CD8-positive, alpha-beta memory T cell (primary cell): ENCODE measurements around the gene TSLP. TPM values are rescaled to one million over a fixed set of nuclear protein-coding genes. Genes with fewer than 3 reads are reported as not detected.

Experiments used
- CTCF ChIA-PET: fragments of 350-600 bp; sonication (Branson Sonifier 250); formaldehyde crosslinking; loops from one replicate; lab custom pipeline; 2021; ENCODE audit warnings: antibody characterized with exemption; lab: Charles Lee
- POLR2A ChIA-PET: fragments of 350-600 bp; sonication (Branson Sonifier 250); formaldehyde crosslinking; loops from one replicate; lab custom pipeline; 2021; ENCODE audit warnings: antibody characterized with exemption; lab: Charles Lee
- DNase-seq, 5 donors: peaks; one replicate each; pipeline versions ENCODE4 v3.0.0 to v3.0.0-alpha.2; 2020 to 2022; ENCODE audit warnings: mixed read lengths in 1 of 5
- H3K27ac ChIP-seq: one replicate; pipeline ENCODE4 v1.7.0; 2013; ENCODE audit warnings: low read depth, mild to moderate bottlenecking, low read length, moderate library complexity
- H3K27me3 ChIP-seq: 2 replicates; pipeline ENCODE4 v1.7.0; 2013; ENCODE audit warnings: low read length, mild to moderate bottlenecking; ENCODE audit not compliant: insufficient read depth, poor library complexity, severe bottlenecking
- H3K36me3 ChIP-seq: 2 replicates; pipeline ENCODE4 v1.7.0; 2013; ENCODE audit warnings: mild to moderate bottlenecking, low read length, moderate library complexity; ENCODE audit not compliant: insufficient read depth
- H3K4me1 ChIP-seq: 2 replicates; pipeline ENCODE4 v1.7.0; 2013; ENCODE audit warnings: mild to moderate bottlenecking, low read length, moderate library complexity; ENCODE audit not compliant: insufficient read depth
- H3K4me3 ChIP-seq: 2 replicates; pipeline ENCODE4 v1.7.0; 2013; ENCODE audit warnings: mild to moderate bottlenecking, low read length
- H3K9me3 ChIP-seq: 2 replicates; pipeline ENCODE4 v1.7.0; 2013; ENCODE audit warnings: mild to moderate bottlenecking, low read length
- H3K27ac Mint-ChIP-seq, 8 donors: one replicate each; pipeline ENCODE4 v1.8.0; 2020 to 2021; ENCODE audit warnings: mixed read lengths in 8 of 8, mild to moderate bottlenecking in 6 of 8, inconsistent platforms in 3 of 8, moderate library complexity in 3 of 8
- H3K27me3 Mint-ChIP-seq, 2 donors: one replicate each; pipeline ENCODE4 v1.8.0; 2020 to 2021; ENCODE audit warnings: mixed read lengths in 2 of 2, mild to moderate bottlenecking in 1 of 2, moderate library complexity in 1 of 2
- H3K36me3 Mint-ChIP-seq, 3 donors: one replicate each; pipeline ENCODE4 v1.8.0; 2020 to 2021; ENCODE audit warnings: mixed read lengths in 3 of 3, inconsistent platforms in 1 of 3, mild to moderate bottlenecking in 1 of 3
- H3K4me1 Mint-ChIP-seq, 3 donors: one replicate each; pipeline ENCODE4 v1.8.0; 2020 to 2021; ENCODE audit warnings: mixed read lengths in 3 of 3, inconsistent platforms in 1 of 3, mild to moderate bottlenecking in 1 of 3
- H3K4me3 Mint-ChIP-seq, 7 donors: one replicate each; pipeline ENCODE4 v1.8.0; 2020 to 2021; ENCODE audit warnings: mixed read lengths in 7 of 7, mild to moderate bottlenecking in 6 of 7, moderate library complexity in 4 of 7, inconsistent platforms in 2 of 7
- H3K9me3 Mint-ChIP-seq, 5 donors: one replicate each; pipeline ENCODE4 v1.8.0; 2020 to 2022; ENCODE audit warnings: mixed read lengths in 5 of 5, mild to moderate bottlenecking in 3 of 5, moderate library complexity in 2 of 5, inconsistent platforms in 1 of 5
- polyA plus RNA-seq: library from polyadenylated mRNA; unstranded; fragments of 300-500 nt; fragmentation: Illumina TruSeq; gene quantifications from one replicate; pipeline ENCODE4 v1.2.3, GENCODE V29; 2021
- total RNA-seq, 2 experiments: library from RNA; stranded (reverse); gene quantifications; one replicate each; pipeline ENCODE4 v1.2.3, GENCODE V29; 2021

TSLP gene
- total and polyA plus RNA-seq, 3 experiments from 2014 or later, result 0.10 to 0.63 (median 0.40) TPM

DNA sequence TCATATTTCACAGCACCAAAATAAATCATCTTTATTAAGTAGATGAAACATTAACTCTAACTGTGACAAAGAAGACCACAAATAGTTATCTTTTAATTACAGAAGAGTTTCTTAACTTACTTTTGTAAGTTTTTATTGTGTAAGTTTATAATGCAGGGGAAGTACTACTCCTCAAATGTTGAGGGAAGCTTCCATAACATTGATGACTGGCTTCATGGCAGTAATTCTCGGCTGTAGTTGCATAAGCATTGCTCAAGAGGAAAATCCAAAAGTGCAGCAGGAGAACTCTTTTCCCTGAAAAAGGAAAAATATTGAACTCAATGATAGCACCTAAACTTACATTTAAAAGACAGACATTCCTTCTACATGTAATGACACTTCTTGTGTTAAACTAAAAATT lies 4.6 kb downstream of the TSLP start:
- CTCF ChIA-PET, result no interaction called here
- H3K4me3 ChIP-seq, result no peak overlapping the region
- no peaks in the 10 kb centered on the region for H3K9me3 ChIP-seq
- DNase-seq, result no peak
- no peak overlapping the region for H3K4me3 Mint-ChIP-seq
- H3K27me3 Mint-ChIP-seq, result peaks cover 38 to 61% of the 10 kb centered on the region in 2 donors
- H3K36me3 Mint-ChIP-seq, result peaks cover 0 to 3% (median 0%) of the 10 kb centered on the region in 3 donors
- H3K4me1 ChIP-seq, result peaks cover 11% of the 10 kb centered on the region
- H3K36me3 ChIP-seq, result no peaks in the 10 kb centered on the region
- H3K9me3 Mint-ChIP-seq, result no peaks in the 10 kb centered on the region
- H3K27me3 ChIP-seq, result peaks cover 30% of the 10 kb centered on the region
- H3K27ac ChIP-seq, result no peak overlapping the region
- H3K27ac Mint-ChIP-seq, result no peak overlapping the region
- POLR2A ChIA-PET, result no interaction called here
- peaks cover 17 to 28% (median 27%) of the 10 kb centered on the region in 3 donors for H3K4me1 Mint-ChIP-seq

DNA sequence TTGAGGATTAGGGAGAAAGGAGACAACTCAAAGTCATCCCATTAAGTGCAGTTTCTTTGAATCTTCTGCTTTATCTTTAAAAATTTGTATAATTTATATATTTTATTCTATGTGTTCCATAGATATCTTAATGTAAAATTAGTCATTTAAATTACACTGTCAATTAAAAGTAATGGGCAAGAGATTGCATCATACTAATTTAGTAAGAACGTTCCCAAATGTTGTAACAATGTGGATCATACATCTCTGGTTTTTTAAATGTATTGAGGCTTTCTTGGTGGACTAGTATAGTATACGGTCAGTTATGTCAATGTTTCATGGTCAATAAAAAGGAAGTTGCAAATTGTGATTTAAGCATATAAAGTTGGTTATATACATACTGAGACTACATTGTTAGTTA lies 6.2 kb downstream of the TSLP start:
- no peak overlapping the region for H3K4me3 Mint-ChIP-seq
- POLR2A ChIA-PET, result no interaction called here
- H3K4me1 Mint-ChIP-seq, result peaks cover 10 to 16% (median 15%) of the 10 kb centered on the region in 3 donors
- H3K27ac ChIP-seq, result no peak overlapping the region
- no peak overlapping the region for H3K27ac Mint-ChIP-seq
- peaks cover 0 to 3% (median 0%) of the 10 kb centered on the region in 3 donors for H3K36me3 Mint-ChIP-seq
- no peaks in the 10 kb centered on the region for H3K9me3 Mint-ChIP-seq
- CTCF ChIA-PET, result no interaction called here
- H3K4me1 ChIP-seq, result peaks cover 10% of the 10 kb centered on the region
- no peak for DNase-seq
- peaks cover 30 to 56% of the 10 kb centered on the region in 2 donors for H3K27me3 Mint-ChIP-seq
- H3K36me3 ChIP-seq, result no peaks in the 10 kb centered on the region
- H3K27me3 ChIP-seq, result peaks cover 16% of the 10 kb centered on the region
- no peaks in the 10 kb centered on the region for H3K9me3 ChIP-seq
- H3K4me3 ChIP-seq, result no peak overlapping the region

DNA sequence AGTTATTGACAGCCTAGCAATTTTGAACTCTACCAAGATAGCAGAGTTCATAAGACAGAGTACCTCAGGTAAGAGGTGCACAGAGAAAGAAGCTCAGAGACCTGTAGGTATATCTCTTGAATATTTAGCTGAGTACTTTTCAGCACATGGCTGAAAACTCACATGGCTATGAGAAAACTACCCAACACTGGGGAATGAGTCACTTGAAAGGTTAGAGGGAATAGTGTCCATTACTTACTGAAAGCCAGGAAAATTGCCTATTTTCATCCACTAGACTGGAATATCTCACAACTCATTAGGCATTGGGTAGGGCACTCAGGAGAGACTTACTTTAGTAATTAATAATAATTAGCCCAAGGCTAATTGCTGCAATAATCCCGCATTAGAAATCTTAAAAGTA lies 8.3 kb downstream of the TSLP start:
- Mint-ChIP-seq H3K4me1 (no peaks in the 10 kb centered on the region), H3K9me3 (no peaks in the 10 kb centered on the region), H3K27me3 (peaks cover 21 to 53% of the 10 kb centered on the region in 2 donors), H3K27ac (no peak overlapping the region), H3K4me3 (no peak overlapping the region), H3K36me3 (no peaks in the 10 kb centered on the region)
- no peaks in the 10 kb centered on the region for H3K4me1 ChIP-seq
- H3K27me3 ChIP-seq, result no peaks in the 10 kb centered on the region
- no peak for DNase-seq
- H3K27ac ChIP-seq, result no peak overlapping the region
- POLR2A ChIA-PET, result no interaction called here
- H3K4me3 ChIP-seq, result no peak overlapping the region
- CTCF ChIA-PET, result no interaction called here
- no peaks in the 10 kb centered on the region for H3K9me3 ChIP-seq
- no peaks in the 10 kb centered on the region for H3K36me3 ChIP-seq

DNA sequence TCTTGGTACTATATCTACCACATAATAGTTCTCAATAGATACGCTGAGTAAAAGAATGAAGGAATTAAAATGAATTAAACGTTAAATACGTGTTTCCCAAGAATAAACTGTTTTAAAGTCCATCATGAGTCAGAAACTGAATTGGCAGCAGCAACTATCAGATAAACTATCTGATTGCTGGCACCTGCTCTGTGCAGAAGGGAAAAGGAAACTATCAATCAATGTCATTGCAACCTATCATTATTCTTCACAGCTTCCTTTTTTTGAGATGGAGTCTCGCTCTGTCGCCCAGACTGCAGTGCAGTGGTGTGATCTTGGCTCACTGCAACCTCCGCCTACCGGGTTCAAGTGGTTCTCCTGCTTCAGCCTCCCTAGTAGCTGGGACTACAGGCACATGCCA lies 11.8 kb downstream of the TSLP start:
- Mint-ChIP-seq H3K4me3 (no peak overlapping the region), H3K27ac (no peak overlapping the region), H3K4me1 (no peaks in the 10 kb centered on the region), H3K36me3 (no peaks in the 10 kb centered on the region), H3K27me3 (peaks cover 17 to 40% of the 10 kb centered on the region in 2 donors), H3K9me3 (no peaks in the 10 kb centered on the region)
- CTCF ChIA-PET, result no interaction called here
- H3K27ac ChIP-seq, result no peak overlapping the region
- H3K9me3 ChIP-seq, result no peaks in the 10 kb centered on the region
- no peaks in the 10 kb centered on the region for H3K27me3 ChIP-seq
- POLR2A ChIA-PET, result no interaction called here
- no peak for DNase-seq
- H3K36me3 ChIP-seq, result no peaks in the 10 kb centered on the region
- no peak overlapping the region for H3K4me3 ChIP-seq
- H3K4me1 ChIP-seq, result no peaks in the 10 kb centered on the region

DNA sequence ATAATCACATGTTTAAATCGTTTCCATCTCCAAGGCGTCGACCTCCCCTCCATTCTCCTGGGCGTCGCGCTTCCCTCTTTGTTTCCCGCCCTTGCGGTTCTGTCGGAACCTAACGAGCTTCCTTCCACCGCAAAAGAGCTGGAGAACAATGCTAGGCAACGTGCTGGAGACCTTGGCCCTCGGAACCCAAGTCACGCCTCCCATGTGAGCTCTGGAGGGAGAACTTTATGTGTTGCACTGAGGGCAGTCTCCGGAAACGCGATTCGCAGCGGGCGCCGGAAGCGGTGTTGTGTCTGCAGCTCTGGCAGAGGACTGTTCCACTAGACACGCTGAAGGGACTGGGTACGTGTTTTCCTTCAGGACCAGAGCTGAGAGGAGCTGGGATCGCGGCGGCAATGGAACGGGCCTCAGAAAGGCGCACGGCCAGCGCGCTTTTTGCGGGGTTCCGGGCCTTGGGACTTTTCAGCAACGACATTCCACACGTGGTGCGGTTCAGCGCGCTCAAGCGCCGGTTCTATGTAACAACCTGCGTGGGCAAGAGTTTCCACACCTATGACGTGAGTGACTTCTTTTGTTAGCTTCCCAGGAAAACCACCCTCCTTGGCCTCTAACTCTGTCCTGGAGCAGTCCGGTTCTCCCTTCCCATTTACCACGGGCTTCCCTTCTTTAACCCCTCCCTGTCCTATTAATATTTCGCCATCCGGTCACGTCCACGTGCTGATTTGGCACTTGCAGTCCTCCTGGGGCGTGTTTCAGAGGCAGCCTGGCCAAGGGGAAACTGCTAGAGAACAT lies 20.7 kb downstream of the TSLP start, which contains the start of gene WDR36:
Gene WDR36, plus strand, starts transcription at position 287 of the 792 bp plus-strand sequence. Its CDS starts 109 bp downstream, at position 396.
- Mint-ChIP-seq H3K27me3 (peaks cover 4 to 6% of the 10 kb centered on the region in 2 donors), H3K4me3 (peak within 1 kb of the TSS; percentile 94 to 99 (median 97)), H3K36me3 (peaks cover 0 to 27% (median 3%) of the 10 kb centered on the region in 3 donors), H3K9me3 (no peaks in the 10 kb centered on the region), H3K4me1 (peaks cover 33 to 38% (median 36%) of the 10 kb centered on the region in 3 donors), H3K27ac (peak within 1 kb of the TSS; percentile 82 to 99 (median 94))
- ChIA-PET CTCF (interaction anchor here (0.8 to 1.8 kb wide), 4 partner anchors 10 to 354 kb away, joined by 3 to 5 read pairs (median 4); partner anchors contain the start of gene SLC25A46), POLR2A (no interaction called here)
- Histone ChIP-seq H3K4me1 (peaks cover 24% of the 10 kb centered on the region), H3K9me3 (no peaks in the 10 kb centered on the region), H3K27ac (peak within 1 kb of the TSS; percentile 88), H3K27me3 (no peaks in the 10 kb centered on the region), H3K36me3 (no peaks in the 10 kb centered on the region), H3K4me3 (peak within 1 kb of the TSS; percentile 95)
- DNase-seq, result peak; percentile 76 to 90 (median 86)

DNA sequence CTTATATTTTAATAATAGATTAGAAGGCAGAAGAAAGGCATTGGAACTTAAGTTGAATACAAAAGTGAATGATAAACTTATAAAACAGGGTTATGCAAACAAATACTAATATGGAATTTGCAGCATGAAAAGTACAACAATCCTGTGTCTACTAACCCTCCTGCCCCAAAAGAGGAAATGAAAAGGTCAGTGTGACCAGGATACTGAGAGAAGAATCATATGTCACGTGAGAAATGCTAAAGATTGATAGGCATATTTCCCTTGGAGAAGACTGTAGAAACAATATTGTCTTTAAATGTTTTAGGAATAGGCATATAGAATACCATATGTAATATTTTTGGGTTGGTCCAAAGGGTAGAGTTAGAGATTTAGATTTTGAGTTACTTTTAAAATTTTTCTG lies 24.5 kb downstream of the TSLP start:
- Histone ChIP-seq H3K9me3 (no peaks in the 10 kb centered on the region), H3K36me3 (peaks cover 17% of the 10 kb centered on the region), H3K4me3 (no peak overlapping the region), H3K4me1 (peaks cover 24% of the 10 kb centered on the region), H3K27ac (no peak overlapping the region), H3K27me3 (no peaks in the 10 kb centered on the region)
- Mint-ChIP-seq H3K9me3 (no peaks in the 10 kb centered on the region), H3K36me3 (peaks cover 3 to 58% (median 5%) of the 10 kb centered on the region in 3 donors), H3K27me3 (peaks cover 2% of the 10 kb centered on the region in 2 donors), H3K4me1 (peaks cover 36 to 44% (median 43%) of the 10 kb centered on the region in 3 donors), H3K4me3 (no peak overlapping the region), H3K27ac (no peak overlapping the region)
- POLR2A ChIA-PET, result no interaction called here
- no peak for DNase-seq
- CTCF ChIA-PET, result no interaction called here

DNA sequence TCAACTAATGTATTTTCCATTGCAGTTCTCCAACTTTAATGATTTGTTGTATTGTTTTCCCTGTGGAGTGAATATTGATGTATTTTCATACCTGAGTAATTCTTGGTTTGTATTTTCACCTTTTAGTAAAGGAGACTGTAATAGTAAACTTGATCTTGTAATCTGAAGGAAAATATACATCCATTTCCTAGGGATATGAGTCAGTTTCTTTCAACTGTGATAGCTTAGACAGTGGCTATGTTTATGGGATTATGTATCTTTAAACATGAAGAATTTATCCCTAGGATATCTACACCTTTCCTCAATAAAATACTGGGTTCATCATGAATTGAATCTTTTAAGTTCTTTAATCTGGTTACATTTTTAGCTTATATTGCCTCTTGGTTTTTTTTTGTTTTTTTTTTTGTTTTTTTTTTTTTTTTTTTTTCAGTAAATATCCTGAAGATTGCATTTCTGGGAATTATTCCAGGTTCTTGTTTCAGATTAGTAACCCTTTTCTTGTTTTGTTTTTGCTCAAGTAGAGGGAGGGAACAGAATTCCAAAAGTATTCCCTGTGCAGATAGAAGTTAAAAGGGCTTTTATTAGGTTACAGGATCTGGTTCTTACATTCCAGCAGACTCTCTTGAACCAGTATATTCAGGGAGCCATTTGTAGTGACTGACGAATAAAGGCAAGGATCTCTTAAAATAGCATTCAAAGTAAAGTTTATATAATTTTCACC lies 27.7 kb downstream of the TSLP start:
- peaks cover 36% of the 10 kb centered on the region for H3K36me3 ChIP-seq
- peaks cover 5% of the 10 kb centered on the region for H3K4me1 ChIP-seq
- no peaks in the 10 kb centered on the region for H3K27me3 ChIP-seq
- no peak for DNase-seq
- H3K9me3 ChIP-seq, result no peaks in the 10 kb centered on the region
- H3K4me3 Mint-ChIP-seq, result no peak overlapping the region
- peaks cover 0 to 80% (median 18%) of the 10 kb centered on the region in 3 donors for H3K36me3 Mint-ChIP-seq
- no peak overlapping the region for H3K4me3 ChIP-seq
- H3K27ac Mint-ChIP-seq, result no peak overlapping the region
- no peaks in the 10 kb centered on the region for H3K27me3 Mint-ChIP-seq
- no peak overlapping the region for H3K27ac ChIP-seq
- H3K9me3 Mint-ChIP-seq, result no peaks in the 10 kb centered on the region
- CTCF ChIA-PET, result no interaction called here
- POLR2A ChIA-PET, result interaction anchor here (0.6 kb wide), 1 partner anchor 9 kb away, joined by 5 read pairs; no protein-coding TSS in a partner anchor
- peaks cover 18 to 21% (median 21%) of the 10 kb centered on the region in 3 donors for H3K4me1 Mint-ChIP-seq
